HepG2 (cell line): ENCODE measurements around the gene PEPD. TPM values are rescaled to one million over a fixed set of nuclear protein-coding genes. Genes with fewer than 3 reads are reported as not detected.

ENCODE experiments used
- ARID4A ChIP-seq: sonication (generic); formaldehyde crosslinking; IDR thresholded peaks from 2 replicates; pipeline ENCODE4 v1.5.0; 2020; ENCODE audit warnings: mild to moderate bottlenecking, missing genetic modification reagents, borderline replicate concordance
- BORCS8-MEF2B ChIP-seq: sonication (generic); formaldehyde crosslinking; IDR thresholded peaks from 2 replicates; pipeline ENCODE4 v1.8.0; 2022; ENCODE audit warnings: mild to moderate bottlenecking, missing genetic modification reagents
- MAFG ChIP-seq: sonication (generic); formaldehyde crosslinking; IDR thresholded peaks from 2 replicates; pipeline ENCODE4 v1.5.1; 2020; ENCODE audit warnings: mild to moderate bottlenecking, missing genetic modification reagents
- MED1 ChIP-seq: sonication (generic); formaldehyde crosslinking; IDR thresholded peaks from 2 replicates; pipeline ENCODE4 v1.4.0; 2020; ENCODE audit warnings: missing genetic modification reagents
- MED13 ChIP-seq: sonication (generic); formaldehyde crosslinking; IDR thresholded peaks from 2 replicates; pipeline ENCODE4 v1.5.0; 2020; ENCODE audit warnings: missing genetic modification reagents
- MIXL1 ChIP-seq: IDR thresholded peaks from 2 replicates; pipeline ENCODE4 v1.6.1; 2016
- PHF20 ChIP-seq: sonication (generic); formaldehyde crosslinking; IDR thresholded peaks from 2 replicates; pipeline ENCODE4 v1.5.0; 2020; ENCODE audit warnings: mild to moderate bottlenecking, missing genetic modification reagents
- RARA ChIP-seq: IDR thresholded peaks from 2 replicates; pipeline ENCODE4 v1.6.1; 2016; ENCODE audit warnings: missing genetic modification reagents, missing compliant biosample characterization
- RCOR2 ChIP-seq: IDR thresholded peaks from 2 replicates; pipeline ENCODE4 v1.6.1; 2016; ENCODE audit warnings: missing biosample characterization, missing genetic modification reagents
- ZBTB42 ChIP-seq: sonication (generic); formaldehyde crosslinking; IDR thresholded peaks from 2 replicates; pipeline ENCODE4 v1.5.0; 2020; ENCODE audit warnings: mild to moderate bottlenecking, missing genetic modification reagents
- ZNF207 ChIP-seq: fragments of 450-650 bp; IDR thresholded peaks from 2 replicates; pipeline ENCODE4 v1.6.1; 2016; ENCODE audit warnings: antibody characterized with exemption, borderline replicate concordance
- ZNF318 ChIP-seq: sonication (generic); formaldehyde crosslinking; IDR thresholded peaks from 2 replicates; pipeline ENCODE4 v1.4.0; 2020; ENCODE audit warnings: mild to moderate bottlenecking, missing genetic modification reagents
- ZNF383 ChIP-seq: sonication (generic); formaldehyde crosslinking; IDR thresholded peaks from 2 replicates; pipeline ENCODE4 v1.4.0; 2020; ENCODE audit warnings: missing genetic modification reagents, mild to moderate bottlenecking, borderline replicate concordance
- ZNF510 ChIP-seq: sonication (generic); formaldehyde crosslinking; IDR thresholded peaks from 2 replicates; pipeline ENCODE4 v1.4.0; 2020; ENCODE audit warnings: low read depth, mild to moderate bottlenecking, missing genetic modification reagents
- ZNF629 ChIP-seq: sonication (generic); formaldehyde crosslinking; conservative IDR thresholded peaks from 2 replicates; pipeline ENCODE4 v1.5.0; 2020; ENCODE audit warnings: missing genetic modification reagents
- ZNF770 ChIP-seq: sonication (generic); formaldehyde crosslinking; IDR thresholded peaks from 2 replicates; pipeline ENCODE4 v1.5.0; 2020; ENCODE audit warnings: mild to moderate bottlenecking, missing genetic modification reagents
- polyA plus RNA-seq, 8 experiments: library from polyadenylated mRNA; depleted of rRNA in 3 of 8; stranded (reverse) in 7 of 8; unstranded in 1 of 8; fragments of >200 nt; fragmentation: Illumina TruSeq in 4 of 8; extraction: Trizol in 4 of 8; gene quantifications; 2 replicates each; pipeline versions ENCODE4 v1.2.1 to v1.2.3, GENCODE V29; 2011 to 2016; ENCODE audit warnings: low read depth in 4 of 8, missing spikeins in 1 of 8, mixed read lengths in 1 of 8; ENCODE audit not compliant: insufficient read depth in 1 of 8
- total RNA-seq, 5 experiments: library from RNA; depleted of rRNA; stranded (reverse); fragments of >200 nt; fragmentation: Illumina TruSeq; extraction: Trizol; gene quantifications; 2 replicates each; pipeline ENCODE4 v1.2.3, GENCODE V29; 2016; ENCODE audit warnings: low read depth in 1 of 5

Gene PEPD
- total and polyA plus RNA-seq, 2 of the 13 experiments (the other 11 are each of a cell fraction or from before 2014, with no cell fraction given) = 60.7 to 75.1 TPM

GRCh38 chr19:33375156-33375836 lies 146.3 kb downstream of the PEPD start (continued):
- TF ChIP-seq ARID4A (peak; percentile 16; the same call in 1 of the 2 replicates), ZNF629 (CRISPR knock-in tag) (no peak), RARA (CRISPR knock-in tag) (no peak), RCOR2 (CRISPR knock-in tag) (0 out of 2 replicates have a peak, but pooled peaks have one; percentile 15), MAFG (CRISPR knock-in tag) (no peak), MED1 (CRISPR knock-in tag) (0 out of 2 replicates have a peak, but pooled peaks have one; percentile 17), PHF20 (CRISPR knock-in tag) (no peak), MIXL1 (CRISPR knock-in tag) (no peak), ZNF383 (CRISPR knock-in tag) (no peak), BORCS8-MEF2B (no peak), ZNF207 (no peak), ZNF770 (CRISPR knock-in tag) (no peak), ZNF318 (no peak), MED13 (CRISPR knock-in tag) (no peak), ZBTB42 (CRISPR knock-in tag) (no peak), ZNF510 (0 out of 2 replicates have a peak, but pooled peaks have one; percentile 16)
